Thymus (tissue), 11 donors: ENCODE results near the gene GRID1. TPM values are rescaled to one million over a fixed set of nuclear protein-coding genes. Genes with fewer than 3 reads are reported as not detected.
"Not testable (repeated sequence)": the region's sequence is repeated elsewhere in the genome, so short reads cannot be mapped to it uniquely, and the experiment has no call there.

ENCODE experiments used
- DNase-seq, 9 donors: peaks; one replicate each; pipeline ENCODE4 v3.0.0-alpha.2; 2013; ENCODE audit warnings: low spot score in 9 of 9, low read depth in 6 of 9, missing footprints in 1 of 9
- H3K27ac ChIP-seq, 2 donors: one replicate each; pipeline ENCODE4 v1.5.1; 2013; ENCODE audit warnings: control low read depth in 1 of 2, low read depth in 1 of 2, low read length in 1 of 2, mild to moderate bottlenecking in 1 of 2, moderate library complexity in 1 of 2
- H3K27me3 ChIP-seq, 2 donors: one replicate each; pipeline ENCODE4 v1.5.1; 2013; ENCODE audit warnings: low read length in 1 of 2; ENCODE audit not compliant: control insufficient read depth in 2 of 2, insufficient read depth in 1 of 2
- H3K36me3 ChIP-seq, 2 donors: one replicate each; pipeline ENCODE4 v1.5.1; 2013; ENCODE audit warnings: low read length in 1 of 2, mild to moderate bottlenecking in 1 of 2, moderate library complexity in 1 of 2; ENCODE audit not compliant: control insufficient read depth in 2 of 2, insufficient read depth in 2 of 2
- H3K4me1 ChIP-seq, 2 donors: one replicate each; pipeline ENCODE4 v1.5.1; 2013; ENCODE audit warnings: low read length in 2 of 2; ENCODE audit not compliant: control insufficient read depth in 2 of 2, insufficient read depth in 2 of 2
- H3K4me3 ChIP-seq, 2 donors: one replicate each; pipeline ENCODE4 v1.5.1; 2013; ENCODE audit warnings: low read length in 2 of 2, control low read depth in 1 of 2, mild to moderate bottlenecking in 1 of 2
- H3K9me3 ChIP-seq, 2 donors: one replicate each; pipeline ENCODE4 v1.5.1; 2013; ENCODE audit warnings: low read length in 1 of 2, mild to moderate bottlenecking in 1 of 2; ENCODE audit not compliant: control insufficient read depth in 2 of 2, insufficient read depth in 1 of 2
- WGBS: extraction: QIAGEN DNeasy Blood & Tissue Kit; methylation state at CpG from one replicate; pipeline ENCODE4 v1.1.7; 2013; 5-methylcytosine and 5-hydroxymethylcytosine counted together
- polyA plus RNA-seq: library from polyadenylated mRNA; stranded (reverse); fragments of 200-250 nt; gene quantifications from one replicate; pipeline ENCODE4 v1.2.3, GENCODE V29; 2013
- total RNA-seq: library from RNA; stranded (reverse); fragments of 120-200 nt; gene quantifications from one replicate; pipeline ENCODE4 v1.2.4, GENCODE V29; 2013
- donor health status: healthy.

Gene GRID1
- total and polyA plus RNA-seq, 2 donors, result 0.33 to 0.46 TPM

- WGBS, result 91% methylated on average over 9 of the region's 9 CpGs
- H3K27ac ChIP-seq, result no peak overlapping the region
- peaks cover 7 to 71% of the 10 kb centered on the region in 2 donors for H3K27me3 ChIP-seq
- no peak for DNase-seq
- no peak overlapping the region for H3K4me3 ChIP-seq
- H3K36me3 ChIP-seq, result no peaks in the 10 kb centered on the region
- H3K9me3 ChIP-seq, result no peaks in the 10 kb centered on the region
- peaks cover 0 to 4% of the 10 kb centered on the region in 2 donors for H3K4me1 ChIP-seq
These were observed 26.8 kb upstream of the GRID1 start for GRCh38 chr10:86393362-86393761.

GRCh38 chr10:86392723-86393094, 26.1 kb upstream of the GRID1 start:
- Histone ChIP-seq H3K4me3 (no peak overlapping the region), H3K36me3 (no peaks in the 10 kb centered on the region), H3K27ac (no peak overlapping the region), H3K27me3 (peaks cover 7 to 78% of the 10 kb centered on the region in 2 donors), H3K9me3 (no peaks in the 10 kb centered on the region), H3K4me1 (peaks cover 0 to 4% of the 10 kb centered on the region in 2 donors)
- DNase-seq, result no peak
- WGBS, result 87% methylated on average over 7 of the region's 7 CpGs

- Histone ChIP-seq H3K9me3 (no peaks in the 10 kb centered on the region), H3K27ac (no peak overlapping the region), H3K36me3 (no peaks in the 10 kb centered on the region), H3K4me1 (peaks cover 0 to 4% of the 10 kb centered on the region in 2 donors), H3K4me3 (no peak overlapping the region), H3K27me3 (peaks cover 7 to 79% of the 10 kb centered on the region in 2 donors)
- WGBS, result 85% methylated on average over 12 of the region's 12 CpGs
- DNase-seq, result no peak
These were observed 25.6 kb upstream of the GRID1 start for GRCh38 chr10:86391986-86392722.

- Histone ChIP-seq H3K9me3 (no peaks in the 10 kb centered on the region), H3K36me3 (no peaks in the 10 kb centered on the region), H3K4me3 (no peak overlapping the region), H3K27me3 (peaks cover 7 to 84% of the 10 kb centered on the region in 2 donors), H3K27ac (no peak overlapping the region), H3K4me1 (peaks cover 0 to 4% of the 10 kb centered on the region in 2 donors)
- DNase-seq, result no peak
- WGBS, result 87% methylated on average over 8 of the region's 8 CpGs
These were observed 24.7 kb upstream of the GRID1 start for GRCh38 chr10:86391236-86391840.

- 92% methylated on average over 14 of the region's 14 CpGs for WGBS
- no peak overlapping the region for H3K4me3 ChIP-seq
- no peaks in the 10 kb centered on the region for H3K36me3 ChIP-seq
- peaks cover 0 to 4% of the 10 kb centered on the region in 2 donors for H3K4me1 ChIP-seq
- no peak for DNase-seq
- no peak overlapping the region for H3K27ac ChIP-seq
- no peaks in the 10 kb centered on the region for H3K9me3 ChIP-seq
- H3K27me3 ChIP-seq, result peaks cover 7 to 88% of the 10 kb centered on the region in 2 donors
These were observed 23.9 kb upstream of the GRID1 start for GRCh38 chr10:86390337-86391120.

GRCh38 chr10:86389441-86390193, 23.0 kb upstream of the GRID1 start:
- WGBS, result 22% methylated on average over 53 of the region's 53 CpGs
- Histone ChIP-seq H3K27me3 (peaks cover 7 to 83% of the 10 kb centered on the region in 2 donors), H3K9me3 (no peaks in the 10 kb centered on the region), H3K4me1 (peaks cover 0 to 4% of the 10 kb centered on the region in 2 donors), H3K27ac (no peak overlapping the region), H3K4me3 (peak overlapping the region in 1 of 2 donors; percentile 33), H3K36me3 (no peaks in the 10 kb centered on the region)
- DNase-seq, result no peak

GRCh38 chr10:86389109-86389440, 22.5 kb upstream of the GRID1 start:
- H3K27ac ChIP-seq, H3K36me3 ChIP-seq, H3K4me1 ChIP-seq, H3K9me3 ChIP-seq, DNase-seq: not testable (repeated sequence)
- Histone ChIP-seq H3K4me3 (peak overlapping the region in 1 of 2 donors; percentile 33), H3K27me3 (peaks cover 7 to 80% of the 10 kb centered on the region in 2 donors)
- 39% methylated on average over 12 of the region's 12 CpGs for WGBS

GRCh38 chr10:86388119-86388704, 21.6 kb upstream of the GRID1 start:
- H3K36me3 ChIP-seq, result no peaks in the 10 kb centered on the region
- no peak for DNase-seq
- H3K27ac ChIP-seq, result no peak overlapping the region
- no peak overlapping the region for H3K4me3 ChIP-seq
- 62% methylated on average over 13 of the region's 13 CpGs for WGBS
- H3K4me1 ChIP-seq, result peaks cover 0 to 4% of the 10 kb centered on the region in 2 donors
- H3K27me3 ChIP-seq, result peaks cover 7 to 73% of the 10 kb centered on the region in 2 donors
- no peaks in the 10 kb centered on the region for H3K9me3 ChIP-seq
